Right lobe of liver (tissue), 4 donors: Measurements from ENCODE around the gene BTG1.

Experiments used
- CTCF ChIP-seq, 4 donors: fragments of 200-600 bp in 3 of 4; fragments of 450-650 bp in 1 of 4; IDR thresholded peaks; one replicate each; pipeline versions ENCODE4 v1.5.1 to v1.8.0; 2016 to 2022; ENCODE audit warnings: antibody characterized with exemption in 4 of 4, mild to moderate bottlenecking in 2 of 4
- POLR2A ChIP-seq: fragments of 450-650 bp; IDR thresholded peaks from one replicate; pipeline ENCODE4 v1.6.1; 2017; ENCODE audit warnings: antibody characterized with exemption, mild to moderate bottlenecking
- donor health status: DM: no; HTN: no; CAD: no.
- donor health status: DM: no; HTN: no; CAD: no.
- donor health status: DM: no; HTN: yes; CAD: no.

DNA sequence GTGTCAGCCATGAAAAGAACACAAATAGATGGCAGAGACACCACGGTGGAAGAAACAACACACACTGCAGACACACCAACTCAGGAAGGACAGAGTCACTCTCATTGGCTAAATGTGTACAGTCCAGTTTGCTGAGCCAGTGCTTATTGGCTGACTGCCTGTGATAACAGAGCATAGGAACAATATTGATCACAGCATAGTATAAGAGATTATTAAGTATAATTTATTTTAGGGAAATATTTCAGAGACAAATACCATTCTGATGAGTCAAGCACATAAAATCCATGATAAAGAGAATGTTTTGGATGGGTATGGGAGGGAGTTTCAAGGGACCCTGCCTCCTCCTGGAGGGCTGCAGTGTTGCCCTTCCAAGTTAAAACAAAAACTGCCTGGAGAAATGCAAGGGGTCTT lies 50.9 kb downstream of the BTG1 start:
- TF ChIP-seq POLR2A, result no peak
- no peak for TF ChIP-seq CTCF (IDR thresholded peaks at IDR 0.05)
